H1 (cell line): ENCODE data around the gene INSYN1. TPM values are rescaled to one million over a fixed set of nuclear protein-coding genes. Genes with fewer than 3 reads are reported as not detected.

ENCODE experiments used
- CTCF ChIA-PET: fragments of 300-600 bp; sonication (Branson Sonifier 250); formaldehyde crosslinking; loops from one replicate; lab custom pipeline; 2021; ENCODE audit not compliant: partially characterized antibody; lab: Charles Lee
- POLR2A ChIA-PET: fragments of 300-600 bp; sonication (Branson Sonifier 250); formaldehyde crosslinking; loops from one replicate; lab custom pipeline; 2021; ENCODE audit warnings: inconsistent platforms; ENCODE audit not compliant: partially characterized antibody; lab: Charles Lee
- DNase-seq, 2 experiments: peaks; one replicate each; pipeline versions ENCODE4 v3.0.0 to v3.0.0-alpha.2; 2010 to 2022; ENCODE audit warnings: low spot score in 2 of 2, low read depth in 1 of 2, mixed read lengths in 1 of 2
- FAIRE-seq: peaks from 2 replicates; lab custom pipeline; 2011; peaks lifted over from hg19 to GRCh38; lab: Jason Lieb, UNC
- H2AFZ ChIP-seq: 2 replicates; pipeline ENCODE4 v1.8.1; 2012; ENCODE audit warnings: low read length, inconsistent platforms
- H2AK5ac ChIP-seq: 2 replicates; pipeline ENCODE4 v1.6.1; 2013; ENCODE audit warnings: low read depth, low read length
- H2BK120ac ChIP-seq: replicated peaks from 2 replicates; pipeline ENCODE3; 2013; ENCODE audit warnings: low read depth, low read length, inconsistent platforms
- H2BK12ac ChIP-seq: 2 replicates; pipeline ENCODE4 v1.6.1; 2013; ENCODE audit warnings: low read depth, low read length
- H2BK15ac ChIP-seq: 2 replicates; pipeline ENCODE4 v1.6.1; 2013; ENCODE audit warnings: low read length
- H2BK20ac ChIP-seq: 2 replicates; pipeline ENCODE4 v1.6.1; 2013; ENCODE audit warnings: low read length
- H2BK5ac ChIP-seq: 2 replicates; pipeline ENCODE4 v1.6.1; 2013; ENCODE audit warnings: low read depth, low read length
- H3K14ac ChIP-seq: 2 replicates; pipeline ENCODE4 v1.6.1; 2013; ENCODE audit warnings: inconsistent platforms; ENCODE audit not compliant: insufficient read length
- H3K18ac ChIP-seq: 2 replicates; pipeline ENCODE4 v1.6.1; 2013; ENCODE audit warnings: low read length; ENCODE audit errors: extremely low read depth
- H3K23ac ChIP-seq: 2 replicates; pipeline ENCODE4 v1.6.1; 2013; ENCODE audit warnings: inconsistent platforms; ENCODE audit not compliant: insufficient read length
- H3K23me2 ChIP-seq: 2 replicates; pipeline ENCODE4 v1.6.1; 2013; ENCODE audit warnings: low read depth, low read length
- H3K27ac ChIP-seq: 2 replicates; pipeline ENCODE4 v1.6.1; 2011; ENCODE audit warnings: low read depth, low read length, inconsistent platforms
- H3K27me3 ChIP-seq, 4 experiments: replicated peaks in 1 of 4; 1 replicate in 1 of 4; 2 replicates in 3 of 4; pipeline versions ENCODE4 v1.6.1 to v1.8.1; 2011 to 2013; ENCODE audit warnings: low read length in 3 of 4, mild to moderate bottlenecking in 3 of 4, inconsistent platforms in 2 of 4, mixed read lengths in 2 of 4, moderate library complexity in 1 of 4; ENCODE audit not compliant: control insufficient read depth in 3 of 4, insufficient read depth in 3 of 4; ENCODE audit errors: extremely low read depth in 1 of 4
- H3K36me3 ChIP-seq, 4 experiments: 2 replicates each; pipeline versions ENCODE4 v1.6.1 to v1.8.1; 2011 to 2013; ENCODE audit warnings: mild to moderate bottlenecking in 4 of 4, low read length in 3 of 4, moderate library complexity in 2 of 4, control low read depth in 1 of 4, inconsistent platforms in 1 of 4; ENCODE audit not compliant: insufficient read depth in 4 of 4, control insufficient read depth in 2 of 4
- H3K4ac ChIP-seq: replicated peaks from 2 replicates; pipeline ENCODE3; 2013; ENCODE audit warnings: low read length, low read depth, mixed read lengths, inconsistent platforms; ENCODE audit not compliant: insufficient read length
- H3K4me1 ChIP-seq, 4 experiments: replicated peaks in 1 of 4; 1 replicate in 1 of 4; 2 replicates in 3 of 4; pipeline versions ENCODE4 v1.6.1 to v1.8.1; 2011 to 2013; ENCODE audit warnings: low read length in 3 of 4, inconsistent platforms in 2 of 4, mixed read lengths in 1 of 4; ENCODE audit not compliant: insufficient read depth in 4 of 4, control insufficient read depth in 3 of 4
- H3K4me2 ChIP-seq, 2 experiments: 2 replicates each; pipeline versions ENCODE4 v1.6.1 to v1.8.1; 2011 to 2013; ENCODE audit warnings: low read depth in 2 of 2, low read length in 2 of 2, control low read depth in 1 of 2, inconsistent platforms in 1 of 2, mild to moderate bottlenecking in 1 of 2; ENCODE audit not compliant: insufficient read depth in 1 of 2
- H3K4me3 ChIP-seq, 4 experiments: fragments of 200-600, 300-600 bp in 1 of 4; sonication (generic), shearing (Covaris generic), sonication (Bioruptor Twin) in 1 of 4; 2 replicates each; pipeline versions ENCODE4 v1.5.1 to v1.8.1; 2011 to 2016; ENCODE audit warnings: low read length in 4 of 4, low read depth in 3 of 4, control low read depth in 2 of 4, inconsistent platforms in 2 of 4, mild to moderate bottlenecking in 2 of 4, mixed read lengths in 1 of 4, moderate library complexity in 1 of 4; ENCODE audit not compliant: insufficient read depth in 2 of 4; ENCODE audit errors: extremely low read depth in 1 of 4
- H3K56ac ChIP-seq: replicated peaks from 2 replicates; pipeline ENCODE3; 2013; ENCODE audit warnings: low read depth, mild to moderate bottlenecking, mixed read lengths, low read length, inconsistent platforms; ENCODE audit not compliant: insufficient read length
- H3K79me1 ChIP-seq: 2 replicates; pipeline ENCODE4 v1.6.1; 2013; ENCODE audit warnings: low read depth, low read length, control low read depth
- H3K79me2 ChIP-seq, 2 experiments: 2 replicates each; pipeline versions ENCODE4 v1.6.1 to v1.8.1; 2012 to 2013; ENCODE audit warnings: low read length in 2 of 2, mild to moderate bottlenecking in 2 of 2, inconsistent platforms in 1 of 2; ENCODE audit not compliant: insufficient read depth in 2 of 2, control insufficient read depth in 1 of 2
- H3K9ac ChIP-seq, 4 experiments: replicated peaks in 1 of 4; 1 replicate in 1 of 4; 2 replicates in 3 of 4; pipeline versions ENCODE4 v1.6.1 to v1.8.1; 2011 to 2013; ENCODE audit warnings: low read depth in 3 of 4, low read length in 3 of 4, control low read depth in 2 of 4, mild to moderate bottlenecking in 2 of 4, moderate library complexity in 2 of 4, inconsistent platforms in 1 of 4; ENCODE audit errors: extremely low read depth in 1 of 4
- H3K9me3 ChIP-seq, 2 experiments: 2 replicates each; pipeline versions ENCODE4 v1.6.1 to v1.8.1; 2012 to 2013; ENCODE audit warnings: mild to moderate bottlenecking in 2 of 2, moderate library complexity in 2 of 2, control low read depth in 1 of 2, inconsistent platforms in 1 of 2, low read depth in 1 of 2, low read length in 1 of 2, mixed read lengths in 1 of 2; ENCODE audit not compliant: insufficient read depth in 2 of 2
- H4K20me1 ChIP-seq, 2 experiments: replicated peaks in 1 of 2; 2 replicates each; pipeline versions ENCODE3 to v1.8.1; 2011 to 2013; ENCODE audit warnings: inconsistent platforms in 2 of 2, low read length in 2 of 2, mild to moderate bottlenecking in 1 of 2; ENCODE audit not compliant: insufficient read depth in 2 of 2, control insufficient read depth in 1 of 2
- H4K5ac ChIP-seq: 2 replicates; pipeline ENCODE4 v1.6.1; 2013; ENCODE audit warnings: low read length, low read depth, mixed read lengths, inconsistent platforms; ENCODE audit not compliant: insufficient read length
- H4K8ac ChIP-seq: 2 replicates; pipeline ENCODE4 v1.8.0; 2013; ENCODE audit warnings: mild to moderate bottlenecking, moderate library complexity, low read length, inconsistent platforms; ENCODE audit not compliant: insufficient read depth; ENCODE audit errors: extremely low read depth
- H4K91ac ChIP-seq: replicated peaks from 2 replicates; pipeline ENCODE3; 2013; ENCODE audit warnings: low read length, mixed read lengths, inconsistent platforms; ENCODE audit not compliant: insufficient read length
- WGBS, 2 experiments: shearing (Covaris generic) in 1 of 2; methylation state at CpG; one replicate each; pipeline versions ENCODE4 v1.1.6 to v1.1.7; 2013 to 2015; ENCODE audit warnings: low lambda C conversion rate in 2 of 2, mixed read lengths in 2 of 2, inconsistent platforms in 1 of 2, low coverage in 1 of 2, missing lambda C conversion rate in 1 of 2; ENCODE audit not compliant: insufficient replicate concordance in 2 of 2, insufficient coverage in 1 of 2, insufficient read length in 1 of 2; ENCODE audit errors: extremely low coverage in 1 of 2, missing lambda C conversion rate in 1 of 2; 5-methylcytosine and 5-hydroxymethylcytosine counted together
- polyA plus RNA-seq, 7 experiments: library from polyadenylated mRNA; depleted of rRNA in 3 of 7; stranded (reverse) in 5 of 7; unstranded in 2 of 7; fragments of >200 nt in 5 of 7; fragments of 200-250 nt in 2 of 7; gene quantifications; 1 replicate in 5 of 7; 2 replicates in 1 of 7; 4 replicates in 1 of 7; pipeline versions ENCODE4 v1.2.1 to v1.2.3, GENCODE V29; 2011 to 2013; ENCODE audit warnings: missing spikeins in 2 of 7, mixed read lengths in 2 of 7
- total RNA-seq: library from RNA; stranded (reverse); fragmentation: NEBNext Ultra II Directional; extraction: Animal tissue kit (Norgen Biotek cat#: 25700); gene quantifications from 2 replicates; pipeline ENCODE4 v1.2.1, GENCODE V29; 2021

Gene INSYN1
- total and polyA plus RNA-seq, 2 of the 8 experiments (the other 6 are each of a cell fraction or from before 2014, with no cell fraction given), result 7.2 to 10.2 TPM

- Histone ChIP-seq H3K4me2 (no peak overlapping the region), H2BK20ac (no peak overlapping the region), H3K14ac (no peak overlapping the region), H2BK12ac (no peak overlapping the region), H3K56ac (no peak overlapping the region), H2AFZ (no peak overlapping the region), H3K9me3 (no peaks in the 10 kb centered on the region), H3K79me1 (no peaks in the 10 kb centered on the region), H2BK120ac (no peak overlapping the region), H3K4me3 (no peak overlapping the region), H3K23me2 (peaks cover 2% of the 10 kb centered on the region; the same call in 1 of the 2 replicates), H3K18ac (no peak overlapping the region), H2AK5ac (no peak overlapping the region), H2BK5ac (no peak overlapping the region), H3K4me1 (no peaks in the 10 kb centered on the region), H4K91ac (no peak overlapping the region), H3K23ac (no peak overlapping the region), H2BK15ac (no peak overlapping the region), H4K20me1 (peaks cover 3 to 23% of the 10 kb centered on the region in 2 experiments), H3K36me3 (peaks cover 10 to 54% (median 47%) of the 10 kb centered on the region in 4 experiments), H3K27ac (no peak overlapping the region), H3K79me2 (peaks cover 0 to 2% of the 10 kb centered on the region in 2 experiments; a peak in 1 of 4 replicates), H3K27me3 (no peaks in the 10 kb centered on the region), H4K8ac (no peak overlapping the region; the same call in 1 of the 2 replicates), H3K9ac (no peak overlapping the region), H3K4ac (no peak overlapping the region), H4K5ac (no peak overlapping the region)
- CTCF ChIA-PET, result interaction anchor here (1.0 to 14.7 kb wide), 7 partner anchors 9 to 187 kb away, joined by 3 to 187 read pairs (median 16); no protein-coding TSS in a partner anchor
- POLR2A ChIA-PET, result interaction anchor here (0.6 kb wide), 1 partner anchor 75 kb away, joined by 3 read pairs; no protein-coding TSS in a partner anchor
- DNase-seq (no peak), FAIRE-seq (no peak)
- 82% methylated on average over 5 of the region's 5 CpGs; no CpG with 5 or more reads in 1 of the 2 experiments for WGBS, 2 experiments
These were observed 42.8 kb downstream of the INSYN1 start for GRCh38 chr15:73710321-73710720.
